A673 (cell line): ENCODE measurements around the gene PVALEF.

ENCODE experiments used
- EZH2 ChIP-seq: fragments of 200-600 bp; sonication (generic); IDR thresholded peaks from 2 replicates; pipeline ENCODE4 v1.6.1; 2017; ENCODE audit warnings: borderline replicate concordance, low read depth, mild to moderate bottlenecking, mixed read lengths, antibody characterized with exemption, low read length; ENCODE audit not compliant: poor library complexity, severe bottlenecking
- TF ChIP-seq, protein P1 (sequence below): fragments of 300-800, 200-600 bp; sonication (generic); conservative IDR thresholded peaks from 2 replicates; pipeline ENCODE4 v1.5.1; 2017; ENCODE audit warnings: low read depth, mild to moderate bottlenecking, antibody characterized with exemption, low read length, moderate library complexity, mixed read lengths

DNA sequence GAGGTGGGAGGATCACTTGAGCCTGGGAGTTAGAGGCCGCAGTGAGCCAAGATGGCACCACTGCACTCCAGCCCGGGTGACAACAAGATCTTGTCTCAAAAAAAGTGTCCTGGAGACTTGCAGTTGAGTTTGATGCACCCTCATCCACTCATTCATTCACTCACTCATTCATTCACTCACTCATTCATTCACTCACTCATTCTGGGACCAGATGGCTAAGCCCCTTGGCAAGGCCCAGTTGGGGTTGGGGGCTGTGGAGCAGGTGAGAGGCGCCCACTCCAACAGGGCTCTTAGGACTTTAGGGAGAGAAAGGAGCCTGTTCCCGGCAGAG is 1.9 kb downstream of the PVALEF start:
- TF ChIP-seq, protein P1, sequence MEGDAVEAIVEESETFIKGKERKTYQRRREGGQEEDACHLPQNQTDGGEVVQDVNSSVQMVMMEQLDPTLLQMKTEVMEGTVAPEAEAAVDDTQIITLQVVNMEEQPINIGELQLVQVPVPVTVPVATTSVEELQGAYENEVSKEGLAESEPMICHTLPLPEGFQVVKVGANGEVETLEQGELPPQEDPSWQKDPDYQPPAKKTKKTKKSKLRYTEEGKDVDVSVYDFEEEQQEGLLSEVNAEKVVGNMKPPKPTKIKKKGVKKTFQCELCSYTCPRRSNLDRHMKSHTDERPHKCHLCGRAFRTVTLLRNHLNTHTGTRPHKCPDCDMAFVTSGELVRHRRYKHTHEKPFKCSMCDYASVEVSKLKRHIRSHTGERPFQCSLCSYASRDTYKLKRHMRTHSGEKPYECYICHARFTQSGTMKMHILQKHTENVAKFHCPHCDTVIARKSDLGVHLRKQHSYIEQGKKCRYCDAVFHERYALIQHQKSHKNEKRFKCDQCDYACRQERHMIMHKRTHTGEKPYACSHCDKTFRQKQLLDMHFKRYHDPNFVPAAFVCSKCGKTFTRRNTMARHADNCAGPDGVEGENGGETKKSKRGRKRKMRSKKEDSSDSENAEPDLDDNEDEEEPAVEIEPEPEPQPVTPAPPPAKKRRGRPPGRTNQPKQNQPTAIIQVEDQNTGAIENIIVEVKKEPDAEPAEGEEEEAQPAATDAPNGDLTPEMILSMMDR = no peak
- no peak for TF ChIP-seq EZH2
